OCI-LY1 (cell line): ENCODE results near the gene SLC5A2.

ENCODE experiments used
- EZH2 ChIP-seq: fragments of 200-600 bp; sonication (generic), shearing (Covaris generic); IDR thresholded peaks from 2 replicates; pipeline ENCODE4 v1.8.0; 2017; ENCODE audit warnings: borderline replicate concordance, mixed run types, mild to moderate bottlenecking, antibody characterized with exemption, low read length, moderate library complexity, mixed read lengths
- TF ChIP-seq, protein P1 (sequence below): fragments of 200-600 bp; sonication (generic), shearing (Covaris generic); IDR thresholded peaks from 2 replicates; pipeline ENCODE4 v1.5.1; 2017; ENCODE audit warnings: mild to moderate bottlenecking, antibody characterized with exemption, low read length, moderate library complexity, mixed read lengths

DNA sequence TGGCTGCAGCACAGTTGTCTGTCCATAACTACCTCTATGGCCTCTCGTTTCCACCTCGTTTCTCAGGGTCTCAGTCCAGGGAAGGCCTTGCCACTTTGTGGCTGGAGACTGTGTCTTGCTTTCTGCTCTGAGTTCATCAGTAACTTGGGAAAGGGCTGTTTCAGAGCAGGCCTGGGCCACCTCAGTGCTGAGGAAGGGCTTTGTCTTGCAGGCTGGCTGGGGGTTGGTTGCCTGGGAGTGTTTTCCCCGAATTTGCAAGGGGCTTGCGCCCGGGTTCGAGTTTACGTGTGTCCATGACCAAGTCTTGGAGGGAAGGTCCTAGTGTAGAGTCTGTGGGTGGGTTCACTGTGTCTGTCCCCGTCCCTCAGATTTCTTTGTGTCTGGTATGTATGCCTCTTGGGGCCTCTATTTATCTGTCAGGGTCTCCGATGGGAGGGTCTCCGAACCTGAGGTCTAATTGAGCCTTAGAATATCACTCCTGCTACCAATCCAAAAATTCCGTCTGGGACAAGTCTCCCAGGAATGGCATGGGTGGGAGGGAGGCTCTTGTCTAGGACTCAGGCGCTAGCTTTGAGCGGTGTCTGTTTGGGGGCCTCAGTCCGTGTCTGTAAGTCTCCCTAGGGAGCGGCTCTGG lies 11.6 kb upstream of the SLC5A2 start:
- TF ChIP-seq, protein P1, sequence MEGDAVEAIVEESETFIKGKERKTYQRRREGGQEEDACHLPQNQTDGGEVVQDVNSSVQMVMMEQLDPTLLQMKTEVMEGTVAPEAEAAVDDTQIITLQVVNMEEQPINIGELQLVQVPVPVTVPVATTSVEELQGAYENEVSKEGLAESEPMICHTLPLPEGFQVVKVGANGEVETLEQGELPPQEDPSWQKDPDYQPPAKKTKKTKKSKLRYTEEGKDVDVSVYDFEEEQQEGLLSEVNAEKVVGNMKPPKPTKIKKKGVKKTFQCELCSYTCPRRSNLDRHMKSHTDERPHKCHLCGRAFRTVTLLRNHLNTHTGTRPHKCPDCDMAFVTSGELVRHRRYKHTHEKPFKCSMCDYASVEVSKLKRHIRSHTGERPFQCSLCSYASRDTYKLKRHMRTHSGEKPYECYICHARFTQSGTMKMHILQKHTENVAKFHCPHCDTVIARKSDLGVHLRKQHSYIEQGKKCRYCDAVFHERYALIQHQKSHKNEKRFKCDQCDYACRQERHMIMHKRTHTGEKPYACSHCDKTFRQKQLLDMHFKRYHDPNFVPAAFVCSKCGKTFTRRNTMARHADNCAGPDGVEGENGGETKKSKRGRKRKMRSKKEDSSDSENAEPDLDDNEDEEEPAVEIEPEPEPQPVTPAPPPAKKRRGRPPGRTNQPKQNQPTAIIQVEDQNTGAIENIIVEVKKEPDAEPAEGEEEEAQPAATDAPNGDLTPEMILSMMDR, result no peak
- TF ChIP-seq EZH2, result no peak
